Suppressor macrophage treated with lipopolysaccharide for 1 hour (primary cell): ENCODE measurements around the gene ADAMTS2.

Source experiments
- DNase-seq, 3 donors: peaks; one replicate each; pipeline ENCODE4 v3.0.0-alpha.2; 2020 to 2022

ADAMTS2 gene

GRCh38 chr5:179170606-179171005, 174.7 kb downstream of the ADAMTS2 start:
- DNase-seq: no peak

DNA sequence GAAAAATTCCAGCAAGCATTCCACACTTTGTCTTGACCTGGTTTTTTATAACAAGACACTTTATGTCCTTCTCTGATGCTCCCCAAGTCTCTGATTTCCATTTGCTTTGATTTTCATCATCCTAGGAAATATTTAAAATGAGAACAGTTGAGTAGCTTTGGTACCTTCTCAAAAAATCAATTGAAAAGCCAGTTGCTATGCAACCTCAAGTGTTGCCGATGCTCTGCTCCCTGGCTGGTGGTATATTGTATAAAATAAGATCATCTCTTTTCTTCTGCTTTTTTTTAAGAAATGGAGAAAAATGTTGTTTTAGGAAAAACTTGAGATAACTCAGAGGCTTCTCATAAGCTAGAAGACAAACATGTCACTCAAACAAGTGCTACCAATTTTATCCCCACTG, 175.4 kb downstream of the ADAMTS2 start:
- DNase-seq: no peak

GRCh38 chr5:179168664-179169063, 176.6 kb downstream of the ADAMTS2 start:
- no peak for DNase-seq

GRCh38 chr5:179167871-179168451, 177.3 kb downstream of the ADAMTS2 start:
- no peak for DNase-seq

DNA sequence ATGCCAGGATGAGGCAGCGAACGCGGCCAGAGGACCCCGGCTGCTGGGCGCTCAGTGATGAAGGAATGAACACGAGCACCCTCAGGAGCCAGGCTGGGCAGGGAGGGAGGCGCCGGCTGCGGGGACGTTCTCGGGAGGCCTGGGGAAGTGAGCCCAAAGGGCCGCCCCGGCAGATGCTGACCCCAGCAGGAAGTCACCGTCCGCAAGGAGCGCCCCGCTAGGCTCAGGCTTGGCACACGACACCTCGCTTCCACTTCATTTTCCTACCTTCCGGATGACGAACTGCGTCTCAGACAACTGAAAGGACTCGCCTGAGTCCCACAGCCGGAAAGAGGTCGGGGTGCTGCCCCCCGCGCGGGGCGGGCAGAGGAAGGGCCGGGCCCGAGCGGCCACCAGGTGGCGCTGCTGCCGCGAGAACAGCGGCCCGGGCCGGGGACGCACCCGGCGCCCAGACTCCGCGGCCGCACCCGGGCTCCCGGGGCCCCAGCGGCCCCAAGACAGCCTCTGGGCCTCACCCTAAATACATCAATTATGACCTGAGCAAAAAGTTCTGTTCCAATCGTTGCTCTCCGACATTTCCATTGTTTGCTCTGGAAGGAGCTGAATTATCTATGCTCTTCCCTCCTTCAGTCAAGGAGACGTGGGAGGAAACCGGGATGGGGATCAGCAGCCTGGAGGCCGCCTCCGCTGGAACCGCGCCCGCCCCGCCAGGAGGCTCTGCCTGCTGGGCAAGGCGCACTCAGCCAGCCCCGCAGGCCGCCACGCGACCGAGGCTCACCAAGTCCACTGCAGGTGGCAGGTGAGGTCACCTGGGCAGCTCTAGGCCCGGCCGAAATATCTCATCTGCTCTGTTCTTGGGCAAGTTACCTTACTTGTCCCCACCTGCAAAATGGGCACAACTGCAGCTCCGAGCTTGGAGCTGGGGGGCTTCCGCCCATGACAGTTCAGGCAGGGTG, 178.1 kb downstream of the ADAMTS2 start:
- DNase-seq: peak; percentile 47 to 89 (median 70)

- no peak for DNase-seq
Observed at GRCh38 chr5:179166171-179166885, 178.9 kb downstream of the ADAMTS2 start.

GRCh38 chr5:179165421-179166170, 179.7 kb downstream of the ADAMTS2 start:
- no peak for DNase-seq

GRCh38 chr5:179164331-179165311, 180.6 kb downstream of the ADAMTS2 start:
- no peak for DNase-seq

- DNase-seq: no peak
Observed at GRCh38 chr5:179163236-179164155, 181.8 kb downstream of the ADAMTS2 start.

- no peak for DNase-seq
Observed at GRCh38 chr5:179162351-179163235, 182.7 kb downstream of the ADAMTS2 start.

DNA sequence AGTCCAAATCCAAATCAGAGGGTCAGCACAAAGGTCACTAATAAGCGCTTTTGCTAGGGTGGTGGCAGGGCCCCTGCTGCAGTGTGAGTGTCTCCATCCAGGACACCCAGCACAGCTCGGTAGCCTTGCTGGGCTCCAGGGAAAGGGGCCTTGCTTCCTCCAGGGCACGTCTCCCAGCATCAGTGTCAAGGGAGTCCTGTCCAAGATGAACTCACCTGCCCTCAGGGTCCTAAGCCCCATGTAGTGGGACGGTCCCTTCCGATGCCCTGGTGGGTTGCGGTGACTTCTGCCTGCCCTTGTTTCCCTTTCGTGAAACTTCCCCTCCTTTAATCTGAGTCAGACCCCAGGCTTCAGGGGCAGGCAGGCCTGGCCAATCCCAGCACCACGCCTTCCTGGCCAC, 183.4 kb downstream of the ADAMTS2 start:
- no peak for DNase-seq

DNA sequence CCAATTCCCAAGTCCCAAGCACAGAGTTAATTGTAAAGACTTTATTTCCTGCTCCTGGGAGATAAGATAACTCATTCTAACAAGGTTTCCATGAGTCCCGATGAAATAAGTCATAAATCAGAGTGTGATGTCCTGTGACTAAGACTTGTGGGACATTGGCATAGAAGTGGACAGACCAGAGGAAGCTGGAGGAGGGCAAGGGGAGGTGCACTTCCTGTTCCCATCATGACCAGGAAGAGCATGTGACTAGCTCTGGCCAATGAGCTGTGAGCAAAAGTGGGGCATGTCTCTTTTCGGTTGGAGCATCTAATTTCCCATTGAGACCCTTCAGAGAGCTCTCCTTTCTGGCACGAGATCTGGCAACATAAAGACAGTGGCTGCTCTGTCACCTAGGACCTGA, 184.7 kb downstream of the ADAMTS2 start:
- DNase-seq: peak; percentile 8 to 41 (median 17)

GRCh38 chr5:179158556-179158955, 186.7 kb downstream of the ADAMTS2 start:
- DNase-seq: no peak

GRCh38 chr5:179154991-179155955, 190.0 kb downstream of the ADAMTS2 start:
- no peak for DNase-seq

DNA sequence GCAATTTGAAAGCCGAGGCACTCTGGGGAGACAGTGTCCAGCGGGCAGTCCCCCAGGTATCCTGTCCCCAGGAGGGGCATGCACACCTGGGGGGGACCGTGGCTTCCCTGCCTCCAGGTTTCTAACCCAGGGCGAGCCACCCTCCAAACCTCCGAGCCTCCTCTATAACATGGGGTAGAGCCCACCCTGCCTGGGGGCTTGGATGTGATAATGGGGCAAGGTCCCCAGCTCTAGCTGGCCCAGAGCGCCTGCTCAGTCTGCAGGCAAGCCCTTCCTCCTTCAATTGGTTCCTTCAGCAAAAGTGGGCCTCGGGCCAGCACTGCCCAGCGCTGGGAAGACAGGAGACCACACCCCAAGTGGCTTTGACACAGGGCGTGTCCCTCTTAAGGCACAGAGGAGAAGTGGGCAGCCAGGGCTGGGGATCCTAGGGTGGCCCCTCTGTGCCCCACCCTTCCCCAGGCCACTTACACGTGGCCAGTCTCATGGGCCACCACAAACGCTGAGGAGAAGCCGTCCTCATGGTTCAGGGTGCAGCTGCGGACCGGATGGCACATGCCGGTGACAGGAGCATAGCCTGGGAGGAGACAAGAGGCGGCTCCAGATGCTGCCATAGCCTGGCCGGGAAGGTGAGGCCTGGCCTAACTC, 190.8 kb downstream of the ADAMTS2 start:
- no peak for DNase-seq

DNA sequence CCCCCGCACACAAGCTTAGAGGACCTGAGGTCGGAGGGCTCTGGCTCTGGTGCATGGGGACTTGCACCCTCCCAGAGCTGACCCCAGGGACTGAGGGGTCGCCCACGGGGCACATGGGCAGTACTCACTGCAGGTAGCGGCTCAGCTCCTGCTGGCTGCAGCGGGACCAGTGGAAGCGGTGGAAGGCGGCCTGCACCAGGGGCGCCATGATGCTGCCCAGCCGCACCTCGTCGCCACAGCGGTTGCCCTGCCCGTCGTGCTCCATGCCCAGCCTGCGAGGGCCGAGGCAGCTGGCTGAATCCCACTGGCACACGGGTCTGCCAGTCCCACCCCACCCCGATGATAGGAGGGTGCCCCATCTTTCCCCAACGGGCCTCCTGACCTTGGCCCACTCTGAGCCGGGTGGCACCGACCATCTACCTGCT, 191.3 kb downstream of the ADAMTS2 start:
- no peak for DNase-seq

- DNase-seq: no peak
Observed at GRCh38 chr5:179153341-179153901, 191.8 kb downstream of the ADAMTS2 start.
